ENCODE measurements around the gene FAM50A.

FAM50A gene

GRCh38 chrX:154437971-154438893 lies 5.7 kb upstream of the FAM50A start:
- no peak for TF ChIP-seq CTCF (IDR thresholded peaks at IDR 0.05; ENCODE audit: borderline replicate concordance, control extremely low read depth, extremely low read depth, insufficient read depth, missing control alignments)
- in situ Hi-C loops (cut with MboI; ENCODE audit: low sequenced_read_pairs, unreplicated experiment), result no loop called here
- no peak for DNase-seq (ENCODE audit: low spot score)

- no peak for DNase-seq (ENCODE audit: low spot score)
- in situ Hi-C loops (cut with MboI; ENCODE audit: low sequenced_read_pairs, unreplicated experiment), result no loop called here
- no peak for TF ChIP-seq CTCF (IDR thresholded peaks at IDR 0.05; ENCODE audit: borderline replicate concordance, control extremely low read depth, extremely low read depth, insufficient read depth, missing control alignments)
Measured at GRCh38 chrX:154439841-154440240, 4.1 kb upstream of the FAM50A start.

- no peak for TF ChIP-seq CTCF (IDR thresholded peaks at IDR 0.05; ENCODE audit: borderline replicate concordance, control extremely low read depth, extremely low read depth, insufficient read depth, missing control alignments)
- DNase-seq (ENCODE audit: low spot score), result no peak
- in situ Hi-C loops (cut with MboI; ENCODE audit: low sequenced_read_pairs, unreplicated experiment), result no loop called here
Measured at GRCh38 chrX:154440623-154441357, 3.2 kb upstream of the FAM50A start.

GRCh38 chrX:154441564-154441963 lies 2.4 kb upstream of the FAM50A start:
- in situ Hi-C loops (cut with MboI; ENCODE audit: low sequenced_read_pairs, unreplicated experiment), result no loop called here
- TF ChIP-seq CTCF (IDR thresholded peaks at IDR 0.05; ENCODE audit: borderline replicate concordance, control extremely low read depth, extremely low read depth, insufficient read depth, missing control alignments), result no peak
- no peak for DNase-seq (ENCODE audit: low spot score)

GRCh38 chrX:154441984-154442707 lies 1.8 kb upstream of the FAM50A start:
- in situ Hi-C loops (cut with MboI; ENCODE audit: low sequenced_read_pairs, unreplicated experiment), result no loop called here
- DNase-seq (ENCODE audit: low spot score), result no peak
- TF ChIP-seq CTCF (IDR thresholded peaks at IDR 0.05; ENCODE audit: borderline replicate concordance, control extremely low read depth, extremely low read depth, insufficient read depth, missing control alignments), result no peak

- DNase-seq (ENCODE audit: low spot score), result no peak
- in situ Hi-C loops (cut with MboI; ENCODE audit: low sequenced_read_pairs, unreplicated experiment), result no loop called here
- no peak for TF ChIP-seq CTCF (IDR thresholded peaks at IDR 0.05; ENCODE audit: borderline replicate concordance, control extremely low read depth, extremely low read depth, insufficient read depth, missing control alignments)
Measured at GRCh38 chrX:154443479-154443910, 446 bp upstream of the FAM50A start.

All from GM13976 (cell line).